GM11168 (cell line): Measurements from ENCODE around the gene UBA1.
"Not testable (repeated sequence)": the region's sequence is repeated elsewhere in the genome, so short reads cannot be mapped to it uniquely, and the experiment has no call there.

Source experiments
- in situ Hi-C: fragments of 300-500 bp; cut with MboI; formaldehyde crosslinking; loops from one replicate; pipeline ENCODE4 v1.12.0; 2022; ENCODE audit warnings: low sequenced_read_pairs; ENCODE audit not compliant: unreplicated experiment

The UBA1 gene

DNA sequence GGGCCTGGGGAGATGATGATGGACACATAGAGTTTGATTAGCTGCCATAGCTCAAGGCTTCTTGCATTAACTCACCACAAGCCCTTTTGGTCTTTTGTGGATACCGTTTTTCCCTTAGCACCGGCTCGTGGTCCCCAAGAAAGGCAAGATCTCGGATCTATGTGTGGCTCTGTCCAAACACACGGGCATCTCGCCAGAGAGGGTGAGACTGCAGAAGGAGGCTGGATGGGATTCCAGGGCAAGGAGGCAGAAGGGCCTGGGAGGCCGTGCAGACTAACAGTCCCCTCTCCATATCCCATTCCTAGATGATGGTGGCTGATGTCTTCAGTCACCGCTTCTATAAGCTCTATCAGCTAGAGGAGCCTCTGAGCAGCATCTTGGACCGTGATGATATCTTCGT, 48.7 kb downstream of the UBA1 start:
- in situ Hi-C loops: no loop called here

DNA sequence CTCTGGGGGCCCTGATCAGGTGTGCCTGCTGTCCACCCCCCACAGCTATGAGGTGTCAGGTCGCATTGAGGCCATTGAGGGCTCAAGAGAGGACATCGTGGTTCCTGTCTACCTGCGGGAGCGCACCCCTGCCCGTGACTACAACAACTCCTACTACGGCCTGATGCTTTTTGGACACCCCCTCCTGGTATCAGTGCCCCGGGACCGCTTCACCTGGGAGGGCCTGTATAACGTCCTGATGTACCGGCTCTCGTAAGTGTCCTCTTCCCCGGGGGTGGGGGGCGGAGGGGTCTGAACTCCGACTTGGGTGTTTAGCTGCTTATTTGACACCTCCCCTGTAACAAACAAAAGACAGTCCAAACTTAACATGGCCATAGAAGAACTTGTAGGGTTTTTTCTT, 49.7 kb downstream of the UBA1 start:
- in situ Hi-C loops: no loop called here

DNA sequence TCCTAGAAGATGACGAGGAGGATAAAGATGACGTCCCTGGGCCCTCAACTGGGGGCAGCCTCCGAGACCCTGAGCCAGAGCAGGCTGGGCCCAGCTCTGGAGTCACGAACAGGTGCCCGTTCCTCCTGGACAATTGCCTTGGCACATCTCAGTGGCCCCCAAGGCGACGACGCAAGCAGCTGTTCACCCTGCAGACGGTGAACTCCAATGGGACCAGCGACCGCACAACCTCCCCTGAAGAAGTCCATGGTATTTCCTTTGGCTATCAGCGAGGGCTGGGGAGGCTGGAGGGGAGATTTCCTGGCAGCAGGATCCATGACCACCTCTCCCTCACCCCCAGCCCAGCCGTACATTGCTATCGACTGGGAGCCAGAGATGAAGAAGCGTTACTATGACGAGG, 51.0 kb downstream of the UBA1 start:
- in situ Hi-C loops: no loop called here

DNA sequence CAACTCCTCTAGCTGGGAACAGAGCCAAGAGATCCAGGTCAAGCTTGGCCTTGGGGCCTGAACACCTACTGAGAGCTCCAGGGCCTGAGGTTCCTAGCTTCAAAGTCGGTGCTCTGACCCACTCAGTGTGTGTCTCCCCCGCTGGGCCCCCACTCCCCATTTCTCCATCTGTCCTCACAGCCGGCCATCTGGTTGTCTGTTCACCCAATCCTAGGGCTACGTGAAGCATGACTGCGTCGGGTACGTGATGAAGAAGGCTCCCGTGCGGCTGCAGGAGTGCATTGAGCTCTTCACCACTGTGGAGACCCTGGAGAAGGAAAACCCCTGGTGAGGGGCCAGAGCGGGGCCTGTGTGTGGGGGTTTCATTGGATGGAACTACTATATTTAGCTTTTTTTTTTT, 51.5 kb downstream of the UBA1 start:
- in situ Hi-C loops: no loop called here

DNA sequence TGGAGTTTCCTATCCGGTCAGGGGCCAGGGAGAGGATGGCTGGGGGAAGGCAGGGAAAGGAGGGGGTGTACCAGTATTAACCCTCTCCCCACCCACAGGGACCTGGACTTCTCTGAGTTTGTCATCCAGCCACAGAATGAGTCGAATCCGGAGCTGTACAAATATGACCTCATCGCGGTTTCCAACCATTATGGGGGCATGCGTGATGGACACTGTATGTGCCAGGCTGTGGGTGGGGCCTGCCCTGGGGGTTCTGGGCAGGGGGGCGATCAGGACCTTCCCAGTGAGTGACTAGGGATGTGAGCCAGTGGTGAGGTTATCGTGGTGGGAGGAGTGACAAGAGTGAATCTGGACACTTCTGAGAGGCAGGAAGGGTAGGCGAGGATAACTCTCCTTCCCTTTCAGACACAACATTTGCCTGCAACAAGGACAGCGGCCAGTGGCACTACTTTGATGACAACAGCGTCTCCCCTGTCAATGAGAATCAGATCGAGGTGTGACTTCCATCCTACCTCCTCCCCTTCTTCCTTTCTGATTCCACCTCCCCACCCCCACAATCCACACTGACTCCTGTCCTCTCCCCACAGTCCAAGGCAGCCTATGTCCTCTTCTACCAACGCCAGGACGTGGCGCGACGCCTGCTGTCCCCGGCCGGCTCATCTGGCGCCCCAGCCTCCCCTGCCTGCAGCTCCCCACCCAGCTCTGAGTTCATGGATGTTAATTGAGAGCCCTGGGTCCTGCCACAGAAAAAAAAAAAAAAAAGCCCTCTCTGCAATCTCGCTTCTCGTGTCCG, 53.8 kb downstream of the UBA1 start:
- in situ Hi-C loops: no loop called here

DNA sequence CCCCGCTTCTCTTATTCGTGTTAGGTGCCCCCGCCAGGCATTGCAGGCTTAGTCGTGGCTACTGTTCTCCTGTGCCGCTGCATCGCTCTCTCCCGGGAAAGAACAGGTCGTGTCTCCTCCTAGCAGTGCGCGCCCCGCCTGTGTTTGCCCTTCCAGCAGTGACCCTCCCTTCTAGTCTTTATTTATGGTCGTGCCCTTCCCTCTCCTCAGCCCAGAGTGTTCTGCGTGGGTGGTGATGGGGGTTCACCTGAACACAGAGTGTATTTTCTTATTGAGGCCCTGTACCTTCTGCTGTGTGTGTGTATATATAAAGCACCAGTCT, 54.3 kb downstream of the UBA1 start:
- in situ Hi-C loops: no loop called here

DNA sequence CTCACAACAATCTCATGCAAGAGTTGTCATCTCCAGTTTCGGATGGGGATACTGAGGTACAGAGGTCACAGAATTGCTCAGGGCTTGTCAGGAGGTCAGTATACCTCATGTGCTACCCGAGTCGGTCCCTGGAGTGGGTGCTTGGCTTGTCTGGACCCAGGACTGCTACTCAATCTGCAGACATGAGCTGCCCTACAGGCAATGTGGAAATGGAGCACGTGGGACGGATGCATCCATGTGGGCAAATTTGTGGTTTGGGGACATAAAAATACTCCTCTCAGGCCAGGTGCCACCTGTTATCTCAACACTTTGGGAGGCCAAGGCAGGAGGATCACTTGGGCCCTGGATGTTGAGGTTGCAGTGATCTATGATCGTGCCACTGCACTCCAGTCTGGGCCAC, 54.9 kb downstream of the UBA1 start:
- in situ Hi-C loops: no loop called here

DNA sequence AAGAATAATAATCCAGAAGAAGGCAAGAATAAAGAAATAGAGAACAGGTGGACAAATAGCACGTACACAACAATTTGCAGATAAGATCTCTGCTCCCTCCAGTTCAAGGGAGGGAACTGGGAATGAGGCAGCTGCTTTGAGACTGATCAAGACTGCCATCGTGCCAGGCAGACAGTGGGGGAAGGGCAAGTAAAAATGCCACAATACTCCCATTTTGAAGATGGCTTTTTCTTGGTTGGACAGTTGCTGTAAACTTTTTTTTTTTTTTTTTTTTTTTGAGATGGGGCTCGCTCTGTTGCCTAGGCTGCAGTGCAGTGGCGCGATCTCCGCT, 56.4 kb downstream of the UBA1 start:
- in situ Hi-C loops: no loop called here

DNA sequence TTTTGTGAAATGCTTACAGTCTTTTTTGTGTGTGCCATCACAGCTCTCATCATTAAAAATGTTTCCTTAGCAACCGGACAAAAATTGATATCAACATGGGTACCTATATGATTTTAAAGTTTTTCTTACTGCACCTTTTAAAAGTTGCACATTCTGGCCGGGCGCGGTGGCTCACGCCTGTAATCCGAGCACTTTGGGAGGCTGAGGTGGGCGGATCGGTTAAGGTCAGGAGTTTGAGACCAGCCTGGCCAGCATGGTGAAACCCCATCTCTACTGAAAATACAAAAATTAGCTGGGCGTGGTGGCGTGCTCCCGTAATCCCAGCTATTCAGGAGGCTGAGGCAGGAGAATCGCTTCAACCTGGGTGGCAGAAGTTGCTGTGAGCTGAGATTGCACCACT, 64.0 kb downstream of the UBA1 start:
- in situ Hi-C loops: not testable (repeated sequence)
